ENCODE measurements around the gene GTPBP3.

Gene GTPBP3

DNA sequence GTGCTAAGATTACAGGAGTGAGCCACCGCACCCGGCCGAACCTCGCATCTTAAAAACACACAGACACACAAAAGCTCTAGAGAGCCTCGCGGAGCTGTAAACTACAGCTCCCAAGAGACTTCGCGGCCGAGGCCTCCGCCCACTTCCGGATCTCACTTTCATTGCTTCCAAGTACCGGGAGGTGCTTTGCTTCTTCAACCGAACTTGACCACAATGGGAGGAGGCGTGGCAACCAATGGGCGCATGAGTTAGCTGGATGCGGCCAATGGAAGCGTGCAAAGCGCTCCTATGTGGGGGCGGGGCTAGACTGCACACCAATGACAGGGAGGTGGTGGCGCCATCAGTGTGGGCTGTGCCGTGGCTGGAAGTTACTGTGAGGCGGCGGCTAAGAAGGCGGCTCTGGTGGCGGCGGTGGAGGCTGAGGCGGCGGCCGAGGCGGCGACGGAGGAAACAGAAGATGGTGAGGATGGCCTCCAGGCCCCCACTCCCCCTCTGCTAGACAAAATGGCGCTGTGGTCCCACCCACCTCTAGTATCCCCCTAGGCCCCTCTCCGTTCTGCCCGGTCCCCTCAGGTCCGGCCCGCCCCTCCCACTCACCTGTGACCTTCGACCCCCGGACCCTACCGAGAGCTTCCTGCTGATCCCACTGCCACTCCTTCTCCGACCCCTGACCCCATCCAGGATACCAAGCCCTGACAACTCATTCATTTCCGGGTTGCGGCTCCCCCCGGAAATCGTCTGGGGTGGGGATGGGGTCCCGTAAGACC is 28.0 kb upstream of the GTPBP3 start, which contains the start of gene DDA1:
TSS of gene DDA1 (plus strand) at position 366 of the 767 bp plus-strand sequence. CDS start at position 458, 92 bp downstream.
- peak; percentile 100 for DNase-seq

DNA sequence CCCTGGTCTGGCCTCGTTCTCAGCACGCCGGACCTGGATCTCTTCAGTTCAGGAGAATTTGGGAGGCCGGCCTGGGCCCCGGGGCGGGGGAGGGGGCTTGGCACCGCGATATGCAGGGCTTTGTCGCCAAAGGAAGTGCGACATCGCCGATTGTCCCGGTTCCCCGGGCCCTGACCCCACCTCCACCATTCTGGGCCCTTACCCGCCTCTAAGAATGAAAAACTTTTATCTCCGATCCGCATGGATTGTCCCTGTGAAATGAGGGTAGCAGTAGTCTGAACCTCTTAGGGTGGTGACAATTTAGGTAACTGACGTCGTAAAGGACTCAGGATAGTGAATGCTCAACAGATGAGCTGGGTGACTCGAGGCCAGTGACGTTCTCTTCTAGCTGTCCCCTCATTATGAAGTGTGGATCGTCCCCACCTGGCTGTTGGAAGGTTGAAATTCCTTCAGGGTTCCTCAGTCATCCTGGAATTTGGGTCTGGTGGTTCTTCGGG is 27.3 kb upstream of the GTPBP3 start:
- DNase-seq: no peak

DNA sequence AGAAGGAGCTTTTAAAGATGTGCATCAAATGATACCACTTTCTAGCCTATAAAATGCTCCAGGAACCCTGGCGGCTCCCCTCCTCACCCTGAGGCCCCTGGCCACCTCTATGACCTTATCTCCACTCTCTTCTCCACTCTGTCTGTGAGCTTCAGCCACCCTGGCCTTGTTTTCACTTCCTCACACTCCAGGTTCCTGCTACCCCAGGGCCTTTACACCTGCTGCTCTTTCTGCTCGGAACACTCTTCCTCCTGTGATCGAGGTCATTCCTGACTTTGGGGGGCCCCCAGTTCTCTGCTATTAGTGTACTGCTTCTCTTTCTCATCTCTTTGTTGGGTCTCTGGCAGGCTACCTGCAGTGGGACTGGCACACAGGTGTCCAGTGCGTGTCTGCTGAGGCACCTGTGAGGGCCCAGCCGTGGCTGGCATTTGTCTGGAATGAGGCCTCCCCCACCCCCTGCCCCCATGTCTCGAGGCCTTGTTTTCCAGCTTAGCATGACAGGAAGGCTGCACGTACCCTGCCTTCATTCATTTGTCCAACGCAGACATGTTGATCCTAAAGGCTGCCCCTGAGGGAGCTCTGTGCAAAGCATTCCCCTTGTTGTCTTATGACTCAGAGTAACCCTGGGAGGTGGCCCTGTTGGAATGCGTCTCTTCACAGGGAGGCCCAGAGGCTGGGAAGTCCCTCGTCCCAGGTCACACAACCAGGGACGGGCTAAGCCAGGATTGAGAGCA is 25.7 kb upstream of the GTPBP3 start:
- no peak for DNase-seq

DNA sequence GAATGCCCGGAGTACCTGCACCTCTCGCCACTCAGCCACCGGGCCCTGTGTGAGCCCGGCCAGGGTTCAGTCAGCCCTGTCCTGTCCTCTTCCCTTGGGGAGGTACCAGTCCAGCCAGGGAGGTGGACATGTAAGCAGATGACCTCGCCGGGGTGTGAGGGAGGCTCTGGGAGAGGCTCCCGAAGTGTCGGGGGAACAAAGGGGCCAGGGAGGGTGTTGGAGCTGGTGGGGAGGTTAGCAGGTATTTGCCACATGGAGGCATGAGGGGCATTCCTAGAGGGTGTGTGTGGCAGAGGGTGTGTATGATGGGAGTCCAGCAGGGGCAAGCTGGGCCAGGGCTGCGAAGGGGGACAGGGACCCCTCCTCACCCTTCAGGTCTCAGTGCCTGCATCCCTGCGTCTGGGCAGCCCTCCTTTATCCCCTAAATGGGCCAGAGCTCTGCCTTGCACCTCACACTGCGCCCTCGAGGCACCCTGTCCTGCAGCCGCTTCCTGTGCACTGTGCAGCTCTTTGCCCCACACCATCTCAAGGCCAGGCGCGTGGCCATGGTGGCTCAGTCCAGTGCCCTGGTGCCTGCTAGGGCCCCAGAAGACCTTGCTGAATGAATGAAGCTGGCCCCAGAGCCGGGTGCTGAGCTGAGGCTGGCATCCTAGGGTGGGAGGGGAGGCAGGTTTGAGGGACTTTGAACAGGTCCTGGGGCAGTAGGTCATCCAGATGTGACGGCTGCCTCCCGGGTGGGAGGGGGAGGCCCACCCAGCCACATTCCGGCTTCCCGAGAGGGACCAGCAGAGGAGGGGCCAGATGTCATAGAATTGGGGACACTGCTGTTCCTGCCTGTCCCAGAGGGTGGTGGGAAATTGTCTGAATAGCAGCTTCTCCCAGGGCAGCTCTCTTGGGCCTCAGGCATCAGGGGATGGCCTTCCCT is 24.9 kb upstream of the GTPBP3 start:
- no peak for DNase-seq

DNA sequence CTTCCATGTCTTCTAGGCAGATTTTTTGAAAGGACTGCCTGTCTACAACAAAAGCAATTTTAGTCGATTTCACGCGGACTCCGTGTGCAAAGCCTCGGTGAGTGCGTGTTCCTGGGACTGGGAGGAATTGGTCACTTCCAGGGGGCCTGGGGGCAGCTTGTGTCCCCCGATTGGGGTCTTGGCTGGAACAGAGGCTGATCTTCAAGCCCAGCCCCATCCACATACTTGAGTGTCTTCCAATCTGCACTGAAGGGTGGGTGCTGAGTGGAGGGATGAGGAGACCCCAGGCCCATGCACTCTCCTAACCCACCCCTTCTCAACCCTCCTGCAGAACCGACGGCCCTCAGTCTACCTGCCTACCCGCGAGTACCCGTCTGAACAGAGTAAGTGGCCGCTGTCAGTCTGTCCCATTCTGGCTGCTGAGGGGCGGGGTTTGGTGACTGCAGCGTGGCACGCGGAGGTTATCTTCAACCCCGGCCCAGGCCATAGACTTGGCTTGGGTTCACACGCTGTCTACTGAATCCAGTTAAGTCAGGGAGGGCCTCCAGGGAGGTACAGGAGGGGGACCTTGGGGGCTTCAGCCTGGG is 23.3 kb upstream of the GTPBP3 start:
- DNase-seq: peak; percentile 20

DNA sequence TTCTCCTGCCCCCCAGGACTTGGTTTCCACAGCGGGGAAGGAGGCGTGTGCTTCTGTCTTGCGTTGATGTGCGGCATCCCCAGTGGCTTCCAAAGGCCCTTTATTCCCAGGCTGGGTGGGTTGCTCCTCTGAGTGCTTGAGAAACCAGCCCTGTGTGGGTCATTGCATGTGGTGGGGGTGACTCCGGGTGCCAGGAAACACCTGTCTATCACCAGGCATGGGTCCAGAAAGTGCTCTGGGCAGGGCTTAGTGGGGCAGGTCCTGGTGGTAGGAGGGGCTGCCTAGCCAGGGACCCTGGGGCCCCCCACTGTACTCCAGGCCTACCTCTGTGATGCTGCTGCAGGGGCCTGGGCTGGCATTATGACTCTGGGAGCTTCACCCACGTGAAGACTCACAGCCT is 18.4 kb upstream of the GTPBP3 start:
- no peak for DNase-seq

DNA sequence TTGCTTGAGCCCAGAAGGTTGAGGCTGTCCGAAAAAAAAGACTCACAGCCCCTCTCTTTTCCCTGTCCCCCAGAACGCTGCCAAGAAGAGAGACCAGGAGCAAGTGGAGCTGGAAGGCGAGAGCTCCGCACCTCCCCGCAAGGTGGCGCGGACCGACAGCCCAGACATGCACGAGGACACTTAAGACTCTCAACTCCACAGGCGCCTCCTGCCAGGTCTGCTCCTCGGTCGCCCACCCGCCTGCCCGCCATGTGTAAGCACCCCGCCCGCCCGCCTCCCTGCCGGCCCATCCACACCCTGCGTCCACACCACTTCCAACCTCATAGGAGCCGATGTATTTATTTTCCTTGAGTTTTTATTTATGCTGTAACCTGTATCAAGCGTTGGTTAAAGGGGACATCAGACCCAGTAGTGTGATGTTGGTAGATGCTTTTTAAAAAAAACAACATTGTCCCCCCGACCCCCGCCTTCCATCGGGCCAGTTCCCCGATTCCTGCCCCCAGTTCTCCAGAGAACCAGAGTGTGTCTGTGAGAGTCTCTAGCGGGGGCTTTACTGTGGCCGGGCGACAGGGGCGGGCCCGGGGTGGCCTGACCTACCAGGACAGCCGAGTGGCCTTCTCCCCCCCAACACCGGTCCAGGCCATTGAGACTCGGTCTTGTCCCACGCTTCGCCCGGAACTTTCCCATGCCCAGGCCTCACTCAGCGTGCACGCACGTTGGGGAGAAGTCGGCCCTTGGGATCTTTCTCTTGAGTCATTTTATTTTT is 17.7 kb upstream of the GTPBP3 start:
- DNase-seq: no peak

DNA sequence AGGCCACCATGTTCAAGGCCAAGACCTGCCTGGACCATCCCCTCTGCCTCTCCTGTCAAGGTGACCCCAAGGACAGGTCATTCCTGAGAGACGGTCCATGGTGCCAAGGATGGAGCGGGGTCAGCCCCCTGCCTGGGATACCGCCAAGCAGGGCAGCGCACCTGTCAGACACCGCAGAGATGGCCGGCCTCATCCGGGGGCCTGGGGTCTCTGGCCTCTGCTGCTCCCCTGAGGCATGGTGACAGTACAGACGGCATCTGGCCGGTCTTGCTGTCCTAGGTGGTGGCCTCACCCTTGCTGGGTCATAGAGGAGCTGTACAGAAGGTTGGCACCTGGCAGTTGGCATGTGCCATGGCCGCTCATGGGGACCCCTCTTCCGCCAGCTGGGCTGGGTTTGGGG is 16.9 kb upstream of the GTPBP3 start:
- DNase-seq: no peak

DNA sequence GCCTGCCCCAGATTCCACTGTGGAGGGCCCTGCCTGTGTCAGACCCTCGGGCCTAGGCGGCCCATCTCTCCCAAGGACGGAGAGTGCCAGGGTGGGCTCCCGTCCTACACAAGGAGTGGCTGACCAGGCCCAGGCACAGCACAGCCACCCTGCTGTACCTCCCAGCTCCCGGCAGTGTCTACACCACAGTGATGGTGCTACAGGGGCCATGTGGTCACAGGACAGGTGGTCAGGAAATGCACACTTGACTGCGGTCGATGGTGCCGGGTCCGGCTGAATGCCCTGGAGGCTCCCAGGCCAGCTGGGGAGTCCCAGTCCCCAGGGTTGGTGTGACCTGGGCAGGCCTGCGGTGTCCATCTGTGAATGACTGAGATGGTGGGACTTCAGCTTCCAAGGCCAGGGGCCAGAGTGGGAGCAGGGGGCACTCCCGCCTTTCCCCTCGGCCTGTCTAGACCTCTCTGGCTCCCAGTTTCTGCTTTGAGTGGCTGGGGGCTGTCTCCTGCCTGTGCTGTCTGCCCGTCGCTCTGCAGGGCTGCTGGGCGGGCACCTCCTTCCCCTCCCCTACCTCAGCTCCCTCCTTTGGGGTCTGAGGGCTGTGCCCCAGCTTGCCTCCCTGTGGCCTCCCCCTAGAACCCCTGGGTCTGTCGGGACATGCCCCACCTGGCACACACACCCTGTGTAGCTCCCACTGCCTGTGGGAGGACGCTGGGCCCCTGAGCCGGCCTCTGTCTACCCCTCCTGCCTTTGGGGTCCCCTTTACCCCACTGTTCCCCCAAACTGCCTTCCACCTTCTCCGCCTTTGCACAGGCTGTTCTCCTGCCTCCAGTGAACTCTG is 15.5 kb upstream of the GTPBP3 start:
- DNase-seq: no peak

DNA sequence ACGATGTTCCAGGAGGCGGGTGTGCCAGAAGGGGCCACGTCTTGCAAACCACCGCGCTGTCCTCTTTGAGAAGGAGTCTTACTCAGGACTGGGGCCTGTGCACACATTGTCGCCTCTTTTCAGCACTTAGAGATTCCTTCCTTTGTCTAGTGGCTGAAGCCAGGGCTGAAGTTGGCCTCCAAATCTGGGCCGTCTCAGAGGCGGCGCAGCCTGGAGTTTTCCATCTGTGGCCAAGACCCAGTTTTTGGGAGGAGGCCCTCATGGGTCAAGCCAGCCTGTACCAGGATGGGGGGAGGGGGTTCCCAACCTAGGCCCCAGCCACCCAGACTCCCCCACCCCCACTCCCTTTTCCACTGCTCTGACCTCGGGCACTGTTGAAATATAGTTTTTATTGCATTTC is 14.5 kb upstream of the GTPBP3 start:
- DNase-seq: no peak

DNA sequence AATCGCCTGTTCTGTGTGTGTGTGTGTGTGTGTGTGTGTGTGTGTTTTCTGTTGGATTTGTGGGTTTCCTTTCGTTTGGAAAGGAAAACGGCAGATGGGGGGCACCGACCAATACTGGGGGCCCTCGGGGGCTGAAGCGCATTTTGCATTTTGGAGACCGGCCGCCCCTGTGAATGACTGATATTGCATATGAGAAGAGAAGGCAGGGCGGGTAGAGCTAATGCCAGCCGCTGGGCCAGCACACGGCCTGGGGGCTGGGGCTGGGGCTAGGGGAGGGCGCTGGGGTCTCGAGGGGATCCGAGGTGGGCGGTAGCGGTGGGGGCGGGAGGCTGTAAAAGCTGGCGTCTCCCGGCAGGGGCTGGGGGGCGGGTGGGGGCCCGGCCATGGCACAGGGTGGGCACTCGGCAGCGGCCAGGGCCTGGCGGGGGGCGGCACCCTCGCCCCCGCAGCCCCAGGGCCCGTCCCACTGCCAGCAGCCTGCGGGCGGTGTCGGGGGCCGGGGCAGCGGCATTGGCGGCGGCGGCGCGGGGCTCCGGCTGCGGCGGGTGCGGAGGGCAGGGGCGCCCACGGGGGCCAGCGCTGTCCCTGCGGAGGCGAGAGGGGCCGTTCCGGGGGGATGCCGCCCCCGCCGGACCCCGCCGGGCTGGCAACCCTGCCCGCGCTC is 13.9 kb upstream of the GTPBP3 start:
- DNase-seq: no peak

DNA sequence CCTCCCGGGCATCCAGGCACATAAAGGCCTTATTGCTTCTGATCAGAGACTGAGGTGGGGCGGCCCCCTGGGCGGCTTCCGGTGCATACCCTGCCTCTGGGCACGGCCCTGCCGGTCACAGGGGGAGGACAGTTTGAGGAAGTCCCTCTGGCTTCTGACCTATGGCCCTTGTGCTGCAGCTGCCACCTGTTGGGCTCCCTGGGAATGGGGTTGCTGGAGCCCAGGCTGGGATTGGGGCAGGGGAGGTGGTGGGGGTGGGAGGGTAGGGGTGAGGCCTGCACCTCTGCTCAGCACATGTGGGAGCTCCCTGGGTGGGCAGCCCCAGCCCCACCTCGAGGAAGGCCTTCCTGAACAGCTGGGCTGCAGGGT is 13.4 kb upstream of the GTPBP3 start:
- DNase-seq: no peak

DNA sequence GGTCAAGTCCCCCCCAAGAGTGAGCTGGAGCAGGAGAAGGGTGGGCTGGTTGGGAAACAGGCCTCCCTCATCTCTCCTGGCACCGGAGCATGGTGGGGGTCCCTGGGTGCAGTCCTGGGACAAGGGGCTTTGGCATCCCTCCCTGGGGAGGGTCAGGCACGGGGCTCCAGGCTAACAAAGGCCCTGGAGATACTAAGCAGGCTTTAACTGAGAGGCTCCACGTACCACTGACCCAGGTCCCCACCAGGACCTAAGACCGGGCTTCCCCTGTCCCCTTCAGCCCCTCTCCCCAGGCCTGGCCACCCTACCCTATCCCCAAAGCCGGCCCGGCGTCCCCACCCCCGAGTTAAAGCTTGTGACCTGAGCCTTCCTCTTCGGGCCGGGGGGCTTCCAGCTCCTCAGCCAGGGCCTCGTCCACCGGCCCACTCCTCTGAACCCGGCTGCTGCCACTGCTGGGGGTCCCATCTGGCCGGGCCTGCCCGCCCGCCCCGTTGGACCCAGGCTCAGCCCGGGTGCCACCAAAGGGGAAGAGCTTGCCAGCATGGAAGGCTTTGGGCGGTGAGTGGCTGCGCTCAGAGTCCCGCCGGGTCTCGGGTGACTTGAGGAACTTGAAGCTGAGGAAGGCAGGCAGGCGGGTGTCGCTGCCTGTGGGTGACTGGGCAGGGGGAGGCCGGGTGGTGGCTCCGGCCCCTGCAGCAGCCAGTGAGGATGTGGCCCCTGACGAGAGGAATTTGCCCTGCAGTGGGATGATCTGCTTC is 12.8 kb upstream of the GTPBP3 start:
- DNase-seq: no peak

DNA sequence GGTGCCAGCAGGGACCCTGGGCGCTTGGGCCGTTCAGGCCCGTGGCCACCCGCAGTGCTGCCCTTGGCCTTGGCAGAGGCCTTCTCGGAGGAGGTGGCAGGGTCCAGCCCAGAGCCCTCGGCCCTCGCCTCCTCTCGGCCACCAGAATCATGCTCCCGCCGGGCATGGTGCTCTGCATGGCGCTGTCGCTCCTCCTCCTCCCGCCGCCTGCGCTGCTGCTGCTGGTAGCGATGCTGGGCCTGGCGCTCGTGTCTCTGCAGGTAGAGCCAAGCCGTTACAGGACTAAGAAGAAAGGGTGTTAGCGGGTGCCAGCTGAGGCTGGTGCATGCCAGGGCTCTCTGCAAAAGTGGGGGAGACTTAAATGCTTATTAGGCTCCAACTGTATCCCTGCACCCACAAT is 12.2 kb upstream of the GTPBP3 start:
- no peak for DNase-seq

DNA sequence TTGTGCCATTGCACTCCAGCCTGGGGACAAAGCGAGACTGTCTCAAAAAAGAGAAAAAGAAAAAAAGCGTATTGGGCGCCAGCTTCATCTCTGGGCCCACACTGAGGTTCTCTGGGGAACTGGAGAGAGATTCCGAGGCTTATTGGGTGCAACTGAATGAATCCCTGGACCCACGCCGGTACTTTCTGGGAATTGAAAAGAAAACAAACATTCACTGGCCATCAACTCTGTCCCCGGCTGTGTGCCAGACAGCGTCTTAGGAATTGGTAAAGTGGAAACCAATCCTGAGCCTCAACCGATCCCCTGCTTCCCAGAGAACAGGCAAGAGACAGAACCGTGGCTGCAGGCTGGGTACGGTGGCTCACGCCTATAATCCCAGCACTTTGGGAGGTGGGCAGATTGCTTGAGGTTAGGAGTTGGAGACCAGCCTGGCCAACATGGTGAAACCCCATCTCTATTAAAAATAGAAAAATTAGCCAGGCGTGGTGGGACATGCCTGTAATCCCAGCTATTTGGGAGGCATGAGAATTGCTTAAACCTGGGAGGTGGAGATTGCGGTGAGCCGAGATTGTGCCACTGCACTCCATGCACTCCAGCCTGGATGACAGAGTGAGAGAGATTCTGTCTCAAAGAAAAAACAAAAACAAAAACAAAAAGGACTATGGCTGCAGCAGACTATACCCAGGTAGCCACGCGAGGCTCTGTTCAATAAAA is 11.3 kb upstream of the GTPBP3 start:
- no peak for DNase-seq

DNA sequence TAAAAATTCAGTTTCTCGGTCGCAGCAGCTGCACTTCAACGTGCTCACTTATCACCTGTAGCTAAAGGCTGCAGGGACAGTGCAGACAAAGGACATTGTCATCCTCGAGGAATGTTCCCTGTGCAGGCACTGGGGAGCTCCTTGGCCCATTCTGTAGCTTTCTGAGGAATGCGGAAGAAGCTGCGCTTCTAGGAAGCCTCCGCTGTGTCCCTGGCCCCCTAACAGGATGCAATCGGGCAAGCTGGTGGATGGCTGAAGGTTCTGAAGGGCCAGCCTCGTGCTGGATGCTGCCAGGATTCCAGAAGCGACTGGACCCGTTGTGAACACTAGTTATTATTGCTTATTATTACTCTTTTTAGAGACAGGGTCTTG is 10.8 kb upstream of the GTPBP3 start:
- no peak for DNase-seq

DNA sequence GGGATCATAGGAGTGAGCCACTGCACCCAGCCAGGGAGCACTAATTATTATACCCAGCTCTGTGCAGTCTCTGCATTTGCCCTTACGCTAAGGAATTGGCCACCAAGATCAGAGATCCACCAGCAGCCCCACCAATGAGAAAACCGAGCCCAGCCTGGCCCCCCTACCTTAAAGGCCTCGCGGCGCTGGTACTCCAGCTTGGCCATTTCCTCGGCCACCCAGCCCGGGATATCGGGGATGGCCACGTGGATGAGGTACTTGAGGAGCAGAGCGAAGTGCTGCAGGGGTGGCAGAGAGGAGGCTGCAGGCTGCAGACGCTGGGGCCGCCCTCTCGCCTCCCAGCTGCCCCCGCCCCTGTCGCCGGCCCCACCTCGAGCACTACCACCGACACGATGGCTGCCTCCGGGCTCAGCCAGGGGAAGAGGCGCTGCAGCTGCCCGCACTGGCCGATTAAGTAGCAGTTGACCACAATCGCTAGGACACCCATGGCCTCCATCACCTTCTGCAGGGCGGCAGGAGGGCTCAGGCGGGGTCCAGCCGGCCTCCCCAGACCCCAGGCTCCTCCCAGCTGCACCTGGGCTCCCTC is 10.2 kb upstream of the GTPBP3 start:
- no peak for DNase-seq

DNA sequence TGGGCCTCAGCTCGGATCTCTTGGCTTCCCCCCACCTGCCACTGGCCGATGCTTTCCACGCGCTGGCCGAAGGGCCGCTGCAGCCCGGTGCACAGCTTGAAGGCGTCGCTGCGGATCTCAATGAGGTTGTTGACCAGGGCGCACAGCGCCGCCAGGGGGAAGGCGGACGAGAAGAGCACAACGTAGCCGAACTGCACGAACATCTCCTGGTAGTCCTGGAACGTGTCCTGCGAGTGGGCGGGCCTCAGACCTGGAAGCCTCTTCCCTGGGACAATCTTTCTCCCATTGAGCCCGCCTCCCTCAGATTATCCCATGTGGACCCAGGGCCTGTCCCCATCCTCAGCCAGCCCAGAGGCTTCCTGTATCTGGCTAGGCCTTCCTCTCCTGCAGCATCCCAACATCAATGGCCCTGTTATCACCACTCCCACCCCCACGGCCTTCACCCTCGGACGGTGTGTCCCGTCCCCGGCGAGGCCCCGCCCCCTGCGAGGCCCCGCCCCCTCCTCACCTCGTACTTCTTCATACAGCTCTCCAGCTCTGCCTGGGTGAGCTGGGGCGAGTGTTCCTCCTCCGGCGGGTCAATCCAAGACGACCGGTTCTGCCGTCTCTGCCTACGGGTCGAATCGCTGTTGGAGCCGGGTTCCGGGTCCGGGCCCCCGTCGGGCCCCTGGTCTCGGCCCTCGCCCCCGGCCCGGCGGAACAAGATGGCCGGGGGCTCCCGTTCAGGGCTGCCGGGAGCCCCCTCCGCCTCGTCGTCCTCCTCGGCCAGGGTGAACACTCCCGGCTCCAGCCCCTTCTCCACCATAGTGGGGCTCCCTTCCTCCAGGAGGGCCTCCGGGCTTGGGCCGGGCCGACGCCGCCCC is 9.5 kb upstream of the GTPBP3 start:
- peak; percentile 78 for DNase-seq

All from femur (tissue), 1 donor.